Naive thymus-derived CD4-positive, alpha-beta T cell (primary cell): ENCODE results near the gene RSRC1. TPM values are rescaled to one million over a fixed set of nuclear protein-coding genes. Genes with fewer than 3 reads are reported as not detected.
"Not testable (repeated sequence)": the region's sequence is repeated elsewhere in the genome, so short reads cannot be mapped to it uniquely, and the experiment has no call there.

Experiments
- ATAC-seq: fragments of 150-1000 bp; cut with Tn5 transposase; 2 replicates; pipeline ENCODE4 v1.10.0; 2021; ENCODE audit warnings: mild to moderate bottlenecking, moderate library complexity
- CTCF ChIA-PET: fragments of 350-600 bp; sonication (Branson Sonifier 250); formaldehyde crosslinking; loops from one replicate; lab custom pipeline; 2021; ENCODE audit warnings: antibody characterized with exemption; lab: Charles Lee
- POLR2A ChIA-PET: fragments of 350-600 bp; sonication (Branson Sonifier 250); formaldehyde crosslinking; loops from one replicate; lab custom pipeline; 2021; ENCODE audit warnings: antibody characterized with exemption, inconsistent platforms; lab: Charles Lee
- DNase-seq, 9 donors: peaks; one replicate each; pipeline versions ENCODE4 v3.0.0 to v3.0.0-alpha.2; 2020 to 2022; ENCODE audit warnings: mixed read lengths in 1 of 9
- H3K27ac ChIP-seq: one replicate; pipeline ENCODE4 v1.7.0; 2013; ENCODE audit warnings: mild to moderate bottlenecking, low read depth, low read length, moderate library complexity
- H3K27me3 ChIP-seq, 2 donors: one replicate each; pipeline ENCODE4 v1.7.0; 2013; ENCODE audit warnings: low read length in 2 of 2, mild to moderate bottlenecking in 2 of 2, moderate library complexity in 2 of 2; ENCODE audit not compliant: control insufficient read depth in 2 of 2, insufficient read depth in 2 of 2
- H3K36me3 ChIP-seq, 3 experiments: 1 replicate in 2 of 3; 2 replicates in 1 of 3; pipeline ENCODE4 v1.7.0; 2013; ENCODE audit warnings: low read length in 3 of 3, mild to moderate bottlenecking in 3 of 3, moderate library complexity in 1 of 3; ENCODE audit not compliant: insufficient read depth in 3 of 3, control insufficient read depth in 2 of 3
- H3K4me1 ChIP-seq, 2 donors: one replicate each; pipeline ENCODE4 v1.7.0; 2013; ENCODE audit warnings: low read length in 2 of 2, mild to moderate bottlenecking in 2 of 2, moderate library complexity in 1 of 2; ENCODE audit not compliant: control insufficient read depth in 2 of 2, insufficient read depth in 2 of 2
- H3K4me3 ChIP-seq: 2 replicates; pipeline ENCODE4 v1.7.0; 2013; ENCODE audit warnings: mild to moderate bottlenecking, low read length
- H3K9me3 ChIP-seq, 3 experiments: 1 replicate in 2 of 3; 2 replicates in 1 of 3; pipeline ENCODE4 v1.7.0; 2013; ENCODE audit warnings: low read length in 3 of 3; ENCODE audit not compliant: control insufficient read depth in 2 of 3
- H3K27ac Mint-ChIP-seq, 9 donors: one replicate each; pipeline ENCODE4 v1.8.0; 2020 to 2022; ENCODE audit warnings: mixed read lengths in 9 of 9, mild to moderate bottlenecking in 8 of 9, moderate library complexity in 5 of 9, inconsistent platforms in 2 of 9
- H3K27me3 Mint-ChIP-seq, 5 donors: one replicate each; pipeline ENCODE4 v1.8.0; 2021 to 2022; ENCODE audit warnings: mixed read lengths in 5 of 5, mild to moderate bottlenecking in 1 of 5
- H3K36me3 Mint-ChIP-seq, 5 donors: one replicate each; pipeline ENCODE4 v1.8.0; 2020 to 2022; ENCODE audit warnings: mixed read lengths in 5 of 5, mild to moderate bottlenecking in 3 of 5, inconsistent platforms in 1 of 5
- H3K4me1 Mint-ChIP-seq, 7 donors: one replicate each; pipeline ENCODE4 v1.8.0; 2020 to 2022; ENCODE audit warnings: mixed read lengths in 7 of 7, mild to moderate bottlenecking in 3 of 7, inconsistent platforms in 1 of 7
- H3K4me3 Mint-ChIP-seq, 10 donors: one replicate each; pipeline ENCODE4 v1.8.0; 2020 to 2022; ENCODE audit warnings: mild to moderate bottlenecking in 10 of 10, mixed read lengths in 10 of 10, moderate library complexity in 6 of 10, inconsistent platforms in 2 of 10
- H3K9me3 Mint-ChIP-seq, 11 donors: one replicate each; pipeline ENCODE4 v1.8.0; 2020 to 2022; ENCODE audit warnings: mixed read lengths in 11 of 11, mild to moderate bottlenecking in 4 of 11, inconsistent platforms in 1 of 11, moderate library complexity in 1 of 11
- intact Hi-C, 2 donors: fragments of 100-400 bp; cut with micrococcal nuclease; formaldehyde crosslinking; loops; one replicate each; pipeline ENCODE4 v1.15.1; 2023
- polyA plus RNA-seq, 2 donors: library from polyadenylated mRNA; unstranded; fragments of 300-500 nt; fragmentation: Illumina TruSeq; gene quantifications; one replicate each; pipeline ENCODE4 v1.2.3, GENCODE V29; 2021
- total RNA-seq, 6 experiments: library from RNA in 5 of 6; stranded (reverse) in 5 of 6; gene quantifications; 1 replicate in 5 of 6; 2 replicates in 1 of 6; pipeline ENCODE4 v1.2.3 and lab custom pipeline; 2021 to 2026

RSRC1 gene
- total and polyA plus RNA-seq, 7 experiments from 2014 or later = 30.0 to 45.0 (median 37.4) TPM

- no peak for ATAC-seq
Measured at GRCh38 chr3:158217992-158218391, 108.1 kb downstream of the RSRC1 start.

GRCh38 chr3:158220575-158220974 is 110.7 kb downstream of the RSRC1 start:
- DNase-seq (no peak), ATAC-seq (no peak)
- intact Hi-C loops = no loop called here
- H3K36me3 ChIP-seq = peaks cover 0 to 6% (median 0%) of the 10 kb centered on the region in 3 experiments
- H3K4me3 ChIP-seq = no peak overlapping the region
- no peaks in the 10 kb centered on the region for H3K27me3 ChIP-seq
- Mint-ChIP-seq H3K36me3 (peaks cover 4 to 26% (median 21%) of the 10 kb centered on the region in 5 donors), H3K27ac (no peak overlapping the region), H3K27me3 (no peaks in the 10 kb centered on the region), H3K4me1 (peaks cover 0 to 16% (median 8%) of the 10 kb centered on the region in 7 donors), H3K9me3 (peaks cover 0 to 4% (median 0%) of the 10 kb centered on the region in 11 donors), H3K4me3 (no peak overlapping the region)
- H3K4me1 ChIP-seq = no peaks in the 10 kb centered on the region
- no peak overlapping the region for H3K27ac ChIP-seq
- no peaks in the 10 kb centered on the region for H3K9me3 ChIP-seq
- ChIA-PET CTCF (no interaction called here), POLR2A (no interaction called here)

More at GRCh38 chr3:158217992-158218391, 108.1 kb downstream of the RSRC1 start:
- no peak overlapping the region for H3K4me3 Mint-ChIP-seq
- ChIA-PET POLR2A (no interaction called here), CTCF (no interaction called here)
- H3K4me3 ChIP-seq = no peak overlapping the region
- peaks cover 0 to 6% (median 0%) of the 10 kb centered on the region in 3 experiments for H3K36me3 ChIP-seq
- no peaks in the 10 kb centered on the region for H3K4me1 ChIP-seq
- H3K4me1 Mint-ChIP-seq = peaks cover 0 to 11% (median 5%) of the 10 kb centered on the region in 7 donors
- H3K27me3 Mint-ChIP-seq = no peaks in the 10 kb centered on the region
- H3K36me3 Mint-ChIP-seq = peaks cover 4 to 39% (median 35%) of the 10 kb centered on the region in 5 donors
- H3K27ac ChIP-seq = no peak overlapping the region
- no peaks in the 10 kb centered on the region for H3K27me3 ChIP-seq
- peaks cover 0 to 4% (median 0%) of the 10 kb centered on the region in 11 donors for H3K9me3 Mint-ChIP-seq
- H3K27ac Mint-ChIP-seq = no peak overlapping the region
- no peak for DNase-seq
- no peaks in the 10 kb centered on the region for H3K9me3 ChIP-seq
- intact Hi-C loops = no loop called here

- Histone ChIP-seq H3K36me3 (peaks cover 0 to 6% (median 0%) of the 10 kb centered on the region in 3 experiments), H3K27ac (no peak overlapping the region), H3K4me1 (no peaks in the 10 kb centered on the region), H3K9me3 (no peaks in the 10 kb centered on the region), H3K27me3 (no peaks in the 10 kb centered on the region), H3K4me3 (no peak overlapping the region)
- H3K4me1 Mint-ChIP-seq = peaks cover 0 to 15% (median 6%) of the 10 kb centered on the region in 7 donors
- H3K9me3 Mint-ChIP-seq = peaks cover 0 to 4% (median 0%) of the 10 kb centered on the region in 11 donors
- no peak overlapping the region for H3K27ac Mint-ChIP-seq
- H3K36me3 Mint-ChIP-seq = peaks cover 2 to 28% (median 21%) of the 10 kb centered on the region in 5 donors
- intact Hi-C loops = no loop called here
- no peak overlapping the region for H3K4me3 Mint-ChIP-seq
- ChIA-PET POLR2A (no interaction called here), CTCF (no interaction called here)
- ATAC-seq = no peak
- H3K27me3 Mint-ChIP-seq = no peaks in the 10 kb centered on the region
- DNase-seq = no peak
Measured at GRCh38 chr3:158221426-158221825, 111.5 kb downstream of the RSRC1 start.

- intact Hi-C loops = no loop called here
- H3K4me3 Mint-ChIP-seq = no peak overlapping the region
- no peaks in the 10 kb centered on the region for H3K27me3 ChIP-seq
- H3K27me3 Mint-ChIP-seq = no peaks in the 10 kb centered on the region
- H3K36me3 Mint-ChIP-seq = peaks cover 5 to 48% (median 38%) of the 10 kb centered on the region in 5 donors
- H3K9me3 Mint-ChIP-seq = peaks cover 0 to 2% (median 0%) of the 10 kb centered on the region in 11 donors
- ATAC-seq (no peak), DNase-seq (no peak)
- H3K36me3 ChIP-seq = no peaks in the 10 kb centered on the region
- H3K9me3 ChIP-seq = no peaks in the 10 kb centered on the region
- no peak overlapping the region for H3K4me3 ChIP-seq
- peaks cover 0 to 11% (median 0%) of the 10 kb centered on the region in 7 donors for H3K4me1 Mint-ChIP-seq
- no peak overlapping the region for H3K27ac Mint-ChIP-seq
- H3K27ac ChIP-seq = no peak overlapping the region
- POLR2A ChIA-PET = no interaction called here
- CTCF ChIA-PET = no interaction called here
- no peaks in the 10 kb centered on the region for H3K4me1 ChIP-seq
Measured at GRCh38 chr3:158226429-158226828, 116.5 kb downstream of the RSRC1 start.

GRCh38 chr3:158228942-158229341 is 119.1 kb downstream of the RSRC1 start:
- H3K9me3 Mint-ChIP-seq, H3K27me3 Mint-ChIP-seq, H3K9me3 ChIP-seq, DNase-seq, H3K27me3 ChIP-seq, ATAC-seq, CTCF ChIA-PET, POLR2A ChIA-PET, H3K36me3 ChIP-seq, H3K4me1 Mint-ChIP-seq, intact Hi-C loops, H3K4me1 ChIP-seq, H3K27ac ChIP-seq, H3K4me3 ChIP-seq, H3K4me3 Mint-ChIP-seq, H3K27ac Mint-ChIP-seq: not testable (repeated sequence)
- H3K36me3 Mint-ChIP-seq = peaks cover 6 to 45% (median 40%) of the 10 kb centered on the region in 5 donors

- no peaks in the 10 kb centered on the region for H3K9me3 ChIP-seq
- Mint-ChIP-seq H3K27me3 (no peaks in the 10 kb centered on the region), H3K4me1 (peaks cover 0 to under 1% (median 0%) of the 10 kb centered on the region in 7 donors), H3K36me3 (peaks cover 17 to 66% (median 51%) of the 10 kb centered on the region in 5 donors), H3K27ac (no peak overlapping the region), H3K4me3 (no peak overlapping the region), H3K9me3 (peaks cover 0 to 22% (median 7%) of the 10 kb centered on the region in 11 donors)
- intact Hi-C loops = no loop called here
- DNase-seq (no peak), ATAC-seq (no peak)
- no peak overlapping the region for H3K4me3 ChIP-seq
- H3K27me3 ChIP-seq = no peaks in the 10 kb centered on the region
- H3K36me3 ChIP-seq = no peaks in the 10 kb centered on the region
- no peaks in the 10 kb centered on the region for H3K4me1 ChIP-seq
- ChIA-PET CTCF (no interaction called here), POLR2A (no interaction called here)
- no peak overlapping the region for H3K27ac ChIP-seq
Measured at GRCh38 chr3:158233791-158234190, 123.9 kb downstream of the RSRC1 start.

- CTCF ChIA-PET = no interaction called here
- DNase-seq (no peak), ATAC-seq (no peak)
- intact Hi-C loops = no loop called here
- H3K27ac ChIP-seq = no peak overlapping the region
- H3K27me3 Mint-ChIP-seq = no peaks in the 10 kb centered on the region
- no peak overlapping the region for H3K4me3 ChIP-seq
- H3K27ac Mint-ChIP-seq = no peak overlapping the region
- H3K36me3 Mint-ChIP-seq = peaks cover 18 to 77% (median 64%) of the 10 kb centered on the region in 5 donors
- H3K4me1 ChIP-seq = no peaks in the 10 kb centered on the region
- no peaks in the 10 kb centered on the region for H3K27me3 ChIP-seq
- H3K9me3 Mint-ChIP-seq = peaks cover 9 to 74% (median 31%) of the 10 kb centered on the region in 11 donors
- POLR2A ChIA-PET = no interaction called here
- no peak overlapping the region for H3K4me3 Mint-ChIP-seq
- H3K4me1 Mint-ChIP-seq = peaks cover 0 to 19% (median 6%) of the 10 kb centered on the region in 7 donors
- H3K36me3 ChIP-seq = no peaks in the 10 kb centered on the region
- H3K9me3 ChIP-seq = no peaks in the 10 kb centered on the region
Measured at GRCh38 chr3:158244274-158244673, 134.4 kb downstream of the RSRC1 start.
